WERI-Rb-1 (cell line): ENCODE measurements around the gene MKRN1.
"Not testable (repeated sequence)": the region's sequence is repeated elsewhere in the genome, so short reads cannot be mapped to it uniquely, and the experiment has no call there.

Experiments
- DNase-seq: peaks from one replicate; pipeline ENCODE4 v3.0.0-alpha.2; 2020
- H3K27ac ChIP-seq: fragments of 250-450 bp; sonication (Bioruptor Pico); 2 replicates; pipeline ENCODE4 v1.5.1; 2020; ENCODE audit warnings: mild to moderate bottlenecking, moderate library complexity
- H3K27me3 ChIP-seq: fragments of 250-450 bp; sonication (Bioruptor Pico); 2 replicates; pipeline ENCODE4 v1.5.1; 2021; ENCODE audit warnings: mild to moderate bottlenecking, low read depth, moderate library complexity; ENCODE audit not compliant: insufficient read depth, severe bottlenecking
- H3K36me3 ChIP-seq: fragments of 250-450 bp; sonication (Bioruptor Pico); 2 replicates; pipeline ENCODE4 v1.5.1; 2020; ENCODE audit warnings: mild to moderate bottlenecking, moderate library complexity
- H3K4me3 ChIP-seq: 2 replicates; pipeline ENCODE4 v1.5.1; 2011; ENCODE audit warnings: low read depth, mild to moderate bottlenecking, control low read depth, low read length
- H3K9me3 ChIP-seq: fragments of 250-450 bp; sonication (Bioruptor Pico); 2 replicates; pipeline ENCODE4 v1.5.1; 2021; ENCODE audit warnings: mild to moderate bottlenecking, moderate library complexity; ENCODE audit not compliant: severe bottlenecking
- CTCF ChIP-seq: IDR thresholded peaks from 2 replicates; pipeline ENCODE4 v1.5.1; 2011; ENCODE audit warnings: low read depth, mild to moderate bottlenecking, control low read depth, inconsistent platforms, low read length

MKRN1 gene

GRCh38 chr7:140519007-140519399 is 39.7 kb upstream of the MKRN1 start:
- Histone ChIP-seq H3K27me3 (no peaks in the 10 kb centered on the region), H3K9me3 (no peaks in the 10 kb centered on the region), H3K27ac (no peak overlapping the region; the same call in 1 of the 2 replicates), H3K4me3 (no peak overlapping the region), H3K36me3 (peaks cover 58% of the 10 kb centered on the region)
- no peak for TF ChIP-seq CTCF
- no peak for DNase-seq

- TF ChIP-seq CTCF: no peak
- no peaks in the 10 kb centered on the region for H3K27me3 ChIP-seq
- no peak overlapping the region; the same call in 1 of the 2 replicates for H3K27ac ChIP-seq
- no peaks in the 10 kb centered on the region for H3K9me3 ChIP-seq
- peaks cover 55% of the 10 kb centered on the region for H3K36me3 ChIP-seq
- no peak for DNase-seq
- no peak overlapping the region for H3K4me3 ChIP-seq
These were observed 39.2 kb upstream of the MKRN1 start for GRCh38 chr7:140518370-140519006.

GRCh38 chr7:140517546-140518369 is 38.5 kb upstream of the MKRN1 start:
- TF ChIP-seq CTCF: peak; percentile 97
- peak; percentile 90 for DNase-seq
- Histone ChIP-seq H3K36me3 (peaks cover 49% of the 10 kb centered on the region), H3K27me3 (no peaks in the 10 kb centered on the region), H3K27ac (no peak overlapping the region), H3K9me3 (no peaks in the 10 kb centered on the region), H3K4me3 (no peak overlapping the region)

GRCh38 chr7:140512317-140513000 is 33.2 kb upstream of the MKRN1 start:
- Histone ChIP-seq H3K9me3 (no peaks in the 10 kb centered on the region), H3K4me3 (no peak overlapping the region), H3K27me3 (no peaks in the 10 kb centered on the region), H3K27ac (no peak overlapping the region), H3K36me3 (peaks cover 3% of the 10 kb centered on the region)
- DNase-seq: peak; percentile 22
- TF ChIP-seq CTCF: no peak

GRCh38 chr7:140509789-140510188 is 30.5 kb upstream of the MKRN1 start:
- H3K4me3 ChIP-seq: no peak overlapping the region
- H3K27me3 ChIP-seq: no peaks in the 10 kb centered on the region
- H3K36me3 ChIP-seq: no peaks in the 10 kb centered on the region
- TF ChIP-seq CTCF: no peak
- DNase-seq: no peak
- no peak overlapping the region for H3K27ac ChIP-seq
- no peaks in the 10 kb centered on the region for H3K9me3 ChIP-seq

GRCh38 chr7:140507556-140507955 is 28.3 kb upstream of the MKRN1 start:
- not testable (repeated sequence) for H3K9me3 ChIP-seq, H3K4me3 ChIP-seq, DNase-seq, H3K27me3 ChIP-seq, H3K36me3 ChIP-seq
- H3K27ac ChIP-seq: peak overlapping the region; percentile 82
